Fibroblast of the aortic adventitia (primary cell): ENCODE results near the gene GINS2. TPM values are rescaled to one million over a fixed set of nuclear protein-coding genes. Genes with fewer than 3 reads are reported as not detected.

ENCODE experiments used
- DNase-seq: peaks from one replicate; pipeline ENCODE4 v3.0.0-alpha.2; 2010; ENCODE audit warnings: low read depth
- H3K4me3 ChIP-seq: 2 replicates; pipeline ENCODE4 v1.5.1; 2011; ENCODE audit warnings: low read depth, mild to moderate bottlenecking, control low read depth, low read length, moderate library complexity
- total RNA-seq: library from RNA; depleted of rRNA; stranded (reverse); fragments of >200 nt; gene quantifications from 2 replicates; pipeline ENCODE4 v1.2.3, GENCODE V29; 2012; ENCODE audit warnings: low replicate concordance
- TF ChIP-seq, protein P1 (sequence below): IDR thresholded peaks from 2 replicates; pipeline ENCODE4 v1.5.1; 2011; ENCODE audit warnings: mild to moderate bottlenecking, low read length, control low read depth, inconsistent platforms; ENCODE audit not compliant: insufficient read depth

GINS2 gene
- total RNA-seq, 1 donor = 19.1 TPM

DNA sequence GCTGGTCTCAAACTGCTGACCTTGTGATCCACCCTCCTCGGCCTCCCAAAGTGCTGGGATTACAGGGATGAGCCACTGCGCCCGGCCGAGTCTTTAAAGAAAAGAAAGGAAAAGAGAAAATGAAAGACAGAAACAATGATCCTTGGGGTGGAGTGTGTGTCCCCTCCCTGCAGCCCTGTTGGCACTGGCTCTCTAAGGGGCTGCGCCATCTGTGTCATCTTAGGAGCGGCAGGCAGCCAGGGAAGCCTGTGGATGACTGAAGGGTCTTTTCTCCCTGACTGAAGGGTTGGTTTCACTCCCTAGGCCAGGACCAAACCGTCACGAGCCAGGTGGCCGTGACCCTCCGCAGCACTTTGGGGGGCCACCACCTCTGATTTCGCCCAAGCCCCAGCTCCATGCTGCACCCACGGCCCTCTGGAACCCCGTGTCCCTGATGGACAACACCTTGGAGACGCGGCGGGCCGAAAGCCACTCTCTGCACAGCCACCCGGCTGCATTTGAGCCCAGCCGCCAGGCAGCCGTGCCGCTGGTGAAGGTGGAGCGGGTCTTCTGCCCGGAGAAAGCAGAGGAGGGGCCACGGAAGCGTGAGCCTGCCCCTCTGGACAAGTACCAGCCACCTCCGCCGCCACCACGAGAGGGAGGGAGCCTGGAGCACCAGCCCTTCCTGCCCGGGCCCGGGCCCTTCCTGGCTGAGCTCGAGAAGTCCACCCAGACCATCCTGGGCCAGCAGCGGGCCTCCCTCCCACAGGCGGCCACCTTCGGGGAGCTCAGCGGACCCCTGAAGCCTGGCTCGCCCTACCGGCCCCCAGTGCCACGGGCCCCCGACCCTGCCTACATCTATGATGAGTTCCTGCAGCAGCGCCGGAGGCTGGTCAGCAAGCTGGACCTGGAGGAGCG lies 27.7 kb downstream of the GINS2 start:
- TF ChIP-seq, protein P1, sequence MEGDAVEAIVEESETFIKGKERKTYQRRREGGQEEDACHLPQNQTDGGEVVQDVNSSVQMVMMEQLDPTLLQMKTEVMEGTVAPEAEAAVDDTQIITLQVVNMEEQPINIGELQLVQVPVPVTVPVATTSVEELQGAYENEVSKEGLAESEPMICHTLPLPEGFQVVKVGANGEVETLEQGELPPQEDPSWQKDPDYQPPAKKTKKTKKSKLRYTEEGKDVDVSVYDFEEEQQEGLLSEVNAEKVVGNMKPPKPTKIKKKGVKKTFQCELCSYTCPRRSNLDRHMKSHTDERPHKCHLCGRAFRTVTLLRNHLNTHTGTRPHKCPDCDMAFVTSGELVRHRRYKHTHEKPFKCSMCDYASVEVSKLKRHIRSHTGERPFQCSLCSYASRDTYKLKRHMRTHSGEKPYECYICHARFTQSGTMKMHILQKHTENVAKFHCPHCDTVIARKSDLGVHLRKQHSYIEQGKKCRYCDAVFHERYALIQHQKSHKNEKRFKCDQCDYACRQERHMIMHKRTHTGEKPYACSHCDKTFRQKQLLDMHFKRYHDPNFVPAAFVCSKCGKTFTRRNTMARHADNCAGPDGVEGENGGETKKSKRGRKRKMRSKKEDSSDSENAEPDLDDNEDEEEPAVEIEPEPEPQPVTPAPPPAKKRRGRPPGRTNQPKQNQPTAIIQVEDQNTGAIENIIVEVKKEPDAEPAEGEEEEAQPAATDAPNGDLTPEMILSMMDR = no peak
- DNase-seq = no peak

GRCh38 chr16:85659805-85660511 lies 28.8 kb downstream of the GINS2 start:
- TF ChIP-seq, protein P1 = peak; percentile 91
- DNase-seq = peak; percentile 39
- H3K4me3 ChIP-seq = no peak overlapping the region

More for the DNA sequence above, 27.7 kb downstream of the GINS2 start:
- no peak overlapping the region for H3K4me3 ChIP-seq

GRCh38 chr16:85659336-85659735 lies 29.4 kb downstream of the GINS2 start:
- DNase-seq = no peak
- TF ChIP-seq, protein P1 = no peak
- no peak overlapping the region for H3K4me3 ChIP-seq

- DNase-seq = no peak
- H3K4me3 ChIP-seq = no peak overlapping the region
- TF ChIP-seq, protein P1 = no peak
These were observed 30.0 kb downstream of the GINS2 start for GRCh38 chr16:85658504-85659326.

- TF ChIP-seq, protein P1 = no peak
- no peak overlapping the region for H3K4me3 ChIP-seq
- DNase-seq = no peak
These were observed 30.8 kb downstream of the GINS2 start for GRCh38 chr16:85657996-85658395.

DNA sequence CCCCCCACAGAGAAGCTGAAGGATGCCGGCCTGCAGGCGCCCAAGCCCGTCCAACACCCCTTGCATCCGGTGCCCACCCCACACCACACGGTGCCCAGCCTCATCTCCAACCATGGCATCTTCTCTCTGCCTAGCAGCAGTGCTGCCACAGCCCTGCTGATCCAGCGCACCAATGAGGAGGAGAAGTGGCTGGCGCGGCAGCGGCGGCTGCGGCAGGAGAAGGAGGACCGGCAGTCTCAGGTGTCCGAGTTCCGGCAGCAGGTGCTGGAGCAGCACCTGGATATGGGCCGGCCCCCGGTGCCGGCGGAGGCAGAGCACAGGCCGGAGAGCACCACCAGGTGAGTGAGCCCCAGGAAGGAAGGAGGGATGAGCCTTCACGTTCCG lies 31.5 kb downstream of the GINS2 start:
- TF ChIP-seq, protein P1 = no peak
- H3K4me3 ChIP-seq = no peak overlapping the region
- DNase-seq = no peak
